SJCRH30 (cell line): ENCODE measurements around the gene TRAT1. TPM values are rescaled to one million over a fixed set of nuclear protein-coding genes. Genes with fewer than 3 reads are reported as not detected.
"Not testable (repeated sequence)": the region's sequence is repeated elsewhere in the genome, so short reads cannot be mapped to it uniquely, and the experiment has no call there.

Experiments
- DNase-seq, 2 experiments: peaks; one replicate each; pipeline ENCODE4 v3.0.0-alpha.2; 2015 to 2020
- H3K27ac ChIP-seq: fragments of 250-450 bp; sonication (Bioruptor Pico); 2 replicates; pipeline ENCODE4 v1.5.1; 2020; ENCODE audit warnings: mild to moderate bottlenecking, moderate library complexity
- H3K27me3 ChIP-seq: fragments of 250-450 bp; sonication (Bioruptor Pico); 2 replicates; pipeline ENCODE4 v1.5.1; 2020; ENCODE audit warnings: mild to moderate bottlenecking, moderate library complexity
- H3K36me3 ChIP-seq: fragments of 250-450 bp; sonication (Bioruptor Pico); 2 replicates; pipeline ENCODE4 v1.5.1; 2020; ENCODE audit warnings: mild to moderate bottlenecking, moderate library complexity
- H3K4me1 ChIP-seq: fragments of 250-450 bp; sonication (Bioruptor Pico); 2 replicates; pipeline ENCODE4 v1.5.1; 2020; ENCODE audit warnings: mild to moderate bottlenecking, moderate library complexity
- H3K4me3 ChIP-seq: fragments of 250-450 bp; sonication (Bioruptor Pico); 2 replicates; pipeline ENCODE4 v1.5.1; 2020; ENCODE audit warnings: mild to moderate bottlenecking, moderate library complexity
- H3K9me3 ChIP-seq: fragments of 250-450 bp; sonication (Bioruptor Pico); replicated peaks from 2 replicates; pipeline ENCODE4 v1.5.1; 2020; ENCODE audit warnings: mild to moderate bottlenecking, moderate library complexity
- total RNA-seq: library from RNA; depleted of rRNA; stranded (reverse); fragments of >200 nt; shearing (Covaris generic); gene quantifications from 2 replicates; pipeline ENCODE4 v1.2.3, GENCODE V29; 2014; rRNA removed

Gene TRAT1
- 0.08 TPM in 1 of 2 replicates, not detected in the other for total RNA-seq

DNA sequence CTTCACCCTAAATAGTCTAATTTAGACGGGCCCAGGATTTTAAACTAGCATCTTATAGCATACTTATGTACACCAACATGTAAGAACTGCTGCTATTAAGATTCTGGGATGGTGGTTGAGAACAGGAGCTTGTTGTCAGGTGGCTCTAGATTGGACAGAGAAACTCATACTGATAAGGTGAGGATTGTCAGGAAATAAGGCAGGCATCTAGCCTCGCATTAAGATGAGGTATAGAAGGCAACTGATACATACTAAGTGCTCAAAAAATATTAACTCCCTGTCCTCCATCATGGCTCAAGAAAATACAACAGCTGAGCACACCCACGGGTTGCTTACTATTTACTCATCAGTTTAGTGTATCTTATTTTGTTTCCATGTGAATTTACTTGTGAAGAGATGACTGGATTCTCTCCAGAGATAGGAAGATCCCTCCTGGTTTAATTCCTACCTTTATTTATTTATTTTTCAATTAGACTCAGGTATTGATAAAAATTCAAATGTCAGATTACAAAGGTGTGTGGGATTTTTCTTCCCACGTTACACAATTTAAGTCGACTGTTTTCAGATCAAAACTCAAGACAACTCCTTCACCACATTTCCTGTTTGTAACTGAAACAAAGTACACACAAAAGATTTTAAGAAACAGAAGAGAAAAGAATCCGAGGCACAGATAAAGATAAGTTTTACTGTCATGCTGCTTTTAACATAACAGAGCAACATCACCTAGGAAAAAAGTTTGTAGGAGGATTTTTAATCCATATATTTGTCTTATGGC, at the start of gene TRAT1:
Gene TRAT1 (plus strand): TSS at position 664 of the 775 bp plus-strand sequence. CDS start 142 bp downstream, outside the sequence.
- no peak for DNase-seq
- Histone ChIP-seq H3K9me3 (0 out of 2 replicates have a peak, but pooled peaks cover 3% of the 10 kb centered on the region), H3K4me3 (no peak within 1 kb of the TSS), H3K36me3 (no peaks in the 10 kb centered on the region), H3K4me1 (peaks cover 14% of the 10 kb centered on the region), H3K27me3 (no peaks in the 10 kb centered on the region), H3K27ac (no peak within 1 kb of the TSS)

- Histone ChIP-seq H3K27me3 (no peaks in the 10 kb centered on the region), H3K4me3 (no peak overlapping the region), H3K36me3 (no peaks in the 10 kb centered on the region), H3K9me3 (no peaks in the 10 kb centered on the region), H3K27ac (no peak overlapping the region), H3K4me1 (no peaks in the 10 kb centered on the region)
- DNase-seq, result no peak
These were observed 46.9 kb upstream of the TRAT1 start for GRCh38 chr3:108775649-108776048.

DNA sequence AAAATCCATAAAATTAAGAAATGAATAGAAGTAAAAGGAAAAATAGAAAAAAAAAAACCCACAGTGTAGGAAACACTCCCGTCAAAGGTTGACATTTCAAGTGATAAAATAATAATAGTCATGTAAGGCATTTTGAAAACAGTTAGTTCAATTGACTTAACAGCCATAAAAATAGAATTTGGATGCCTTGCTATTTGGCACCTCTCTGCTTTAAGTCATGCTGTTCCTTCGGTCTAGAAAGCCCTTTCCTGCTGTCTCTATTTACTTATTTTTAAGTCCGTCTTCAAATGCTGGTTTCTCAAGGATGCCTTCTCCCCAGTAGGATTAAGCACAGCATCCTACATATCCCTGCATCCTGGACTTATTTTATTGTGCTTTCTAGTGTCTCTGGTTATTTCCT, 43.1 kb upstream of the TRAT1 start:
- Histone ChIP-seq H3K27me3 (no peaks in the 10 kb centered on the region), H3K4me3 (no peak overlapping the region), H3K36me3 (no peaks in the 10 kb centered on the region), H3K4me1 (no peaks in the 10 kb centered on the region), H3K27ac (no peak overlapping the region), H3K9me3 (no peaks in the 10 kb centered on the region)
- DNase-seq, result no peak

GRCh38 chr3:108780235-108780634, 42.4 kb upstream of the TRAT1 start:
- no peak overlapping the region for H3K27ac ChIP-seq
- no peak for DNase-seq
- no peaks in the 10 kb centered on the region for H3K4me1 ChIP-seq
- no peak overlapping the region for H3K4me3 ChIP-seq
- no peaks in the 10 kb centered on the region for H3K27me3 ChIP-seq
- no peaks in the 10 kb centered on the region for H3K9me3 ChIP-seq
- no peaks in the 10 kb centered on the region for H3K36me3 ChIP-seq

DNA sequence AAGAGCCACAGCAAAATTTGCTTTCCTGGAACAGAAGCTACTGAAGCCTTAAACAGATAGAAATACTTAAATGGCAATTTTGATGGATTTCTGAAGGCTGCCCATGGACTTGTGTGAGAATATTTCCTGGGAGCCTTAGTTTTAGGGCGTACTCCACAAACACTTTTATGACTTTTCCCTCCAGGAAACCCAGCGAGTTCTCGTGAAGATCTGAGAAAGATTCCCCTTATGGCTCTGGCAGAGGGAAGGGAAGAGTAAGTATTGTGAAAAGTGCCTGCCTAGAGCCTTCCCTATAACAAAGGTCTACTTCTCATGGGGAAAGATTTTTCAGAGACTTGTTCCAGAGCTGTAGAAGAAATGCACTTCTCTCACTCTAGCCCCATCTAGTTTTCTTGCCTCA, 31.1 kb upstream of the TRAT1 start:
- no peak for DNase-seq
- H3K27ac ChIP-seq, result no peak overlapping the region

DNA sequence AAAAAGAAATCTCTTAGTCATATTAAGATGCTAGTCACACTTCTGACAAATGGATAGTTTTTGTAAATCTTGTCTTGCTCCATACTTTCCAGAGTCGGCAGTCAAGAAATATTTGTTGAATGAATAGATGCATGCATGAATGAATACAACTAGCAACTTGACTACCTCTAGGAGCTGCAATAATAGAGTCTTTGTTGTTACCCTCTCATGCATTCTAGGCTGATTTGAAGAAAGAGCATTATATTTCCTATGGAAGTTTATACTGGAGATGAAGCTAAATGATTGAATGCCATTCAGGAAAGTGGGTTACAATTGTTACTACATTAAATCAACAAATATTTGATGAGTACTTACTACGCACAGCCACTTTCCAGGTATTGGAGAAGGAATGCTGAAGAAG, 18.1 kb upstream of the TRAT1 start:
- Histone ChIP-seq H3K27ac (no peak overlapping the region), H3K36me3 (no peaks in the 10 kb centered on the region), H3K27me3 (no peaks in the 10 kb centered on the region), H3K9me3 (no peaks in the 10 kb centered on the region), H3K4me3 (no peak overlapping the region), H3K4me1 (no peaks in the 10 kb centered on the region)
- DNase-seq, result no peak

More for the DNA sequence above, 31.1 kb upstream of the TRAT1 start:
- Histone ChIP-seq H3K27me3 (no peaks in the 10 kb centered on the region), H3K4me3 (no peak overlapping the region), H3K36me3 (no peaks in the 10 kb centered on the region), H3K4me1 (no peaks in the 10 kb centered on the region), H3K9me3 (no peaks in the 10 kb centered on the region)

- H3K27me3 ChIP-seq, result no peaks in the 10 kb centered on the region
- no peak for DNase-seq
- H3K4me3 ChIP-seq, result no peak overlapping the region
- no peaks in the 10 kb centered on the region for H3K36me3 ChIP-seq
- H3K27ac ChIP-seq, result no peak overlapping the region
- H3K4me1 ChIP-seq, result no peaks in the 10 kb centered on the region
- no peaks in the 10 kb centered on the region for H3K9me3 ChIP-seq
These were observed 17.6 kb upstream of the TRAT1 start for GRCh38 chr3:108804966-108805365.

DNA sequence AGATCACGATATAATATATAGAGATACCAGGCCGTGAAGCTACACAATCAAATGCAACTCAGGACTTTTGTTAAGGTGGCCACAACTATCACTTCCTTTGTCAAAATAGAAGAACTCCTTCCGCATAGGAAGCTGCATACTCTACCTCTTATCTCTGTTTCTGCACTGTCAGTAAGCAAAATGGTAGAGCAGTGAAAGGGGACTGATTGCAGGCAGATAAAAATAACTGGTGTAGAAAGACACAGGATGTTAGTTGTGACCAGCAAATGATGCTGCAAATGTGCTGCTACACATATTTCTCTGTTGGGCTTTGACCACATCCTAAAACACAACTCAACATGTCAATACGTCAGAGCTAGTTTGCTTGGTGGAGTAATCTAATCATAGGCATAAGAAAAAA, 16.3 kb upstream of the TRAT1 start:
- DNase-seq, result no peak
- Histone ChIP-seq H3K27me3 (no peaks in the 10 kb centered on the region), H3K27ac (no peak overlapping the region), H3K4me3 (no peak overlapping the region), H3K36me3 (no peaks in the 10 kb centered on the region), H3K9me3 (no peaks in the 10 kb centered on the region), H3K4me1 (no peaks in the 10 kb centered on the region)

DNA sequence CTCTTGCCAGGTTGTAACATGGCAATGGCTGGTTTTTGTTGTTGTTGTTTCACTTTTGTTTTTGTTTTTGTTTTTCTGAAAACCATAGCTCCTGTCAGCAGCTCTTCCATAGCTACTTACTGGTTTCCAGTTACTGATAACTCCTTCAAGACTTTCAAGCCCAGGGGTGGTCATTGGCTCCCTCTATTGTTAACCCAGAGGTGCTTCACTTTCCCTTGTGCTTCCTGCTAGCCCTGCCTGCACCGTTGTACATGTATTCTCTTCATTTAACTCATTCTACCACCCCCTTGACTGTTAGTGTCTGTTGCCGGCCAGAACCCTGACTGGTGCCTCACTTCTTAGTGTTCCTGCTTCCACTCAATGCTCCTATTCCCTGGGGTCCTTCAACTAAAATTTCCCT, 4.2 kb upstream of the TRAT1 start:
- peaks cover 14% of the 10 kb centered on the region for H3K4me1 ChIP-seq

DNA sequence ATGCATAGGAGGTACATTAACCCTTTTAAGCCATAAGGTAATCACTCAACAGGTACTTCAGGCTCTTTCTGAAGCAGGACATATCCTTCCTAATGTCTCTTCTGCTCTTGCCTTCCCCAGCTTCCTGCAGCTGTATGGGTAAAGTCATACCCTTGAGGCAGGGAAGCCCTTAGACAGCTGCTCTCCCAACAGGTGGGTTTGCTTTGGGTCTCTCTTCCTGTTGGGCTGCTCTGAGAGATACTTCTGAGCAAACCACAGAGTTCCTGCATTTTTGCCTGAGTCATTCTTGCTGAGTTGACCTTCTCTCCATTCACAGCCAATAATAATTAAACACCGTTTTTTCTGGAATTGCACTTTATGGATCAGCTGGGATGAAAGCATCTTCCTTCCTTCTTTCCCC, 2.0 kb upstream of the TRAT1 start:
- DNase-seq, result peak; percentile 68 to 82
- Histone ChIP-seq H3K9me3 (0 out of 2 replicates have a peak, but pooled peaks cover 3% of the 10 kb centered on the region), H3K4me1 (peaks cover 14% of the 10 kb centered on the region), H3K36me3 (no peaks in the 10 kb centered on the region), H3K27ac (peak overlapping the region; percentile 31), H3K27me3 (no peaks in the 10 kb centered on the region), H3K4me3 (no peak overlapping the region)

More for the DNA sequence above, 4.2 kb upstream of the TRAT1 start:
- Histone ChIP-seq H3K27me3 (no peaks in the 10 kb centered on the region), H3K4me3 (no peak overlapping the region), H3K36me3 (no peaks in the 10 kb centered on the region), H3K27ac (no peak overlapping the region), H3K9me3 (0 out of 2 replicates have a peak, but pooled peaks cover 3% of the 10 kb centered on the region)
- DNase-seq, result peak; percentile 18 to 36

DNA sequence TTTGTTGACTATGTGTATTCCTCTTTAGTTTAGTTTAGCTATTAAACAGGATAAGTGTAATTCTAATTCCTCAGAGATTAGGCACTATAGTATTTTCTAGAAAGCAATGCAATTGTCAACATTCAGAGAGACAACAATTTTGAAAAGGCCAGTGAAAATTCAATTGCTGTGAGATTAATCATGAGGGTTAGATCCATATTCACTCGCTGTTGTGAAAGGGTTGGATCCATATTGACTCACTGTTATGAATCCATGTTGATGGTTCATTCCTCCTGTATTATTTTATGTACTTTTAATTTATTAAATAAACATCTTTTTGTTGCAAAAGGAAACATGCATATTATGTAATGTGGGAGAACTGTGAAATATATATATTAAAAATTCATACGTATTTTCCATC, 641 bp downstream of the TRAT1 start:
- peaks cover 14% of the 10 kb centered on the region for H3K4me1 ChIP-seq
- H3K27me3 ChIP-seq, result no peaks in the 10 kb centered on the region
- DNase-seq, result no peak
- no peak overlapping the region for H3K4me3 ChIP-seq
- no peak overlapping the region for H3K27ac ChIP-seq
- H3K36me3 ChIP-seq, result no peaks in the 10 kb centered on the region
- H3K9me3 ChIP-seq, result 0 out of 2 replicates have a peak, but pooled peaks cover 3% of the 10 kb centered on the region

DNA sequence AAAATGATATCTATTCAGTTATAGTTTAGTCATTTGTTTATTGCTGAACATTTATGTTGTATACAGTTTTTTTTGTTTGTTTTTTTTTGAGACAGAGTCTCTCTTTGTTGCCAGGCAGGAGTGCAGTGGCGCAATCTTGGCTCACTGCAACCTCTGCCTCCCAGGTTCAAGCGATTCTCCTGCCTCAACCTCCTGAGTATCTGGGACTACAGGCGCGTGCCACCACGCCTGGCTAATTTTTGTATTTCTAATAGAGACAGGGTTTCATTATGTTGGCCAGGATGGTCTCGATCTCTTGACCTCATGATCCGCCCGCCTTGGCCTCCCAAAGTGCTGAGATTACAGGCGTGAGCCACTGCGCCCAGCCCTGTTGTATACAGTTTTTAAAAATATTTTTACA, 1.2 kb downstream of the TRAT1 start:
- DNase-seq, H3K4me3 ChIP-seq, H3K36me3 ChIP-seq, H3K9me3 ChIP-seq, H3K27me3 ChIP-seq, H3K27ac ChIP-seq: not testable (repeated sequence)
- peaks cover 14% of the 10 kb centered on the region for H3K4me1 ChIP-seq

DNA sequence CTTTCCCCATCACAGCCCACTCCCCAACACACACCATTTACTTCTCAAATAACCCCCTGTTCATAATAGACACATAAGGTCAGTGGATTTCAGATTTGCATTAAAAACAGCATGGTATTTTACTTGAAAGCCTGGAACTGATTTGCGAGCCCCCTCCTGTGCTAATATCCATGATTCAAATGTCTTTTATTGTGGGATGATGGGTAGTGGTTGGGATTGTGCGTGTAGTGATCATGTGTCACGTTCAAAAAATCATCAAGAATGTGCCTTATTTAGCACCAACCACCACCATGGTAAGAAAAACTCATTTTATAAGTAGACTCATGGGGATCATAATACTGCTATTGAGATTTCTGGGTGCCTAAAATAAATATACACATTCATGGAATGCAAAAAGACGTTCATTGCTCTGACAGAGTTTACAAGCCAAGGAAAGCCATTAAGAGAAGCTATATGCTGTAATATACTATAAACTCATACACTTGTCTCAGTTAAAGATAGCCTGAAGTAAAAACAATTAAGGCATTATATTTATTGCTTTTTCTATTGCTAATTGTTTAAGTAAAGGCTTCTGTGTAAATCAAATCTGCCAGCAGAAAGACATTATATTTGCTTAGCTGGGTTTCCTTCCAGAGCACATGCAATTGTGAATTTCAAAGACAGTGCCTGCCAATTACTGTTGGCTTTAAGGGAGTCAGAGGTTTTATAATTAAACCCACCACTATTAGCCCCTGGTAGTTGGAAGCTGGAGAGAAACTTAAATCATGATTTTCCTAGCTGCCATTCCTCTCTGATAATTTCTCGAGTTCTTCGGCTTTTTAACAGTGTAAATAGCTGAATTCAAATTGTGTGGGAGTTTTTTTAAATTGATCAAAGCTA, 4.0 kb downstream of the TRAT1 start:
- Histone ChIP-seq H3K36me3 (no peaks in the 10 kb centered on the region), H3K9me3 (no peaks in the 10 kb centered on the region), H3K27me3 (no peaks in the 10 kb centered on the region), H3K27ac (no peak overlapping the region), H3K4me3 (no peak overlapping the region), H3K4me1 (peaks cover 2% of the 10 kb centered on the region; the same call in 1 of the 2 replicates)
- no peak for DNase-seq

- no peaks in the 10 kb centered on the region; the same call in 1 of the 2 replicates for H3K27me3 ChIP-seq
- no peak overlapping the region for H3K27ac ChIP-seq
- no peaks in the 10 kb centered on the region for H3K36me3 ChIP-seq
- no peaks in the 10 kb centered on the region for H3K9me3 ChIP-seq
- no peak for DNase-seq
- no peak overlapping the region for H3K4me3 ChIP-seq
- H3K4me1 ChIP-seq, result peaks cover 2% of the 10 kb centered on the region; the same call in 1 of the 2 replicates
These were observed 7.8 kb downstream of the TRAT1 start for GRCh38 chr3:108830381-108830780.
